GM15510 (cell line): ENCODE data around the gene PIR.
A peak's percentile ranks its signal among the peaks of the same experiment; 100 is the strongest.

Experiments
- POLR2A ChIP-seq: IDR thresholded peaks from 3 replicates; pipeline ENCODE4 v1.6.1; 2011; ENCODE audit warnings: borderline replicate concordance; ENCODE audit not compliant: insufficient read length; ENCODE audit errors: extremely low read depth

Gene PIR

DNA sequence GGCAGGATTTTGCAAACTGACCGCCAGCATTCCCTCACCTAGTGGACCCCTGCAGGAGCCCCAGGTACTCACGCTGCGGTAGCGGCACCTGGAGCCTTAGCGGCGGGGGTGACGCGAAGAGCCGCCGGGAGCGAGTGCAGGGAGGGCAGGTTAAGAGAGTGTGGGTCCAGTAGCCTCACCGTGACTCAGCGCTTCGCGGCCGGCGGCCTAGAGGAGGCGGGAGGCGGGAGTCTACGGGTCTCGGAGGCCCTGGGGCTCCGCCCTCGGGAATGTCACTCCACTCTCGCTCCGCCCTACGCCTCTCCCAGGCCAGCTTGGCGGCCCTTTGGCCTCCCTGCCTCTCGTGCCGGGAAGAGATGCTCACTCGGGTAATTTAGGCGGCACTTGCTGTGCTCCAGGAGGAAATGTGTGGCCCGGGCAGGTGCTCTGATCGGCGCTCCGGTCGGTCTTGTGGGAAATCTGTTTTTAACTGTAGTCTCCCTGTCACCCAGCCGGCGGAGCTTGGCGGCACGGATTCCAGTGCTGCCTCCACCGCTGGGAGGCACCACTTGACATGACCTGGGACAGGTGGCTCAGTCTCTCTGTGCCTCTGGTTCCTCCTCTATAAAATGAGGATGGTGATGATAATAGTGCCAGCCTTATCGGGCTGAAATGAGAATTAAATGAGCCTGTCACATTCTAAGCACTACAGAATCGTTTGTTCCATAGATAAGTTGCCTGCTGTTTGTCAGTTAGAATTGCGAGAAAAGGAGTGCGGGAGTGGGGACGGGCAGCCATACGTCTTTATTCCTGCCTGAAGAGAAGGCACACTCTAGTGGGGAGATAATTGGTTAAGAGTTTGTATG is at the start of gene PIR:
Gene PIR (minus strand): TSS at position 216 of the 845 bp plus-strand sequence. CDS start 2,076 bp downstream, outside the sequence.
- TF ChIP-seq POLR2A: peak; percentile 47

DNA sequence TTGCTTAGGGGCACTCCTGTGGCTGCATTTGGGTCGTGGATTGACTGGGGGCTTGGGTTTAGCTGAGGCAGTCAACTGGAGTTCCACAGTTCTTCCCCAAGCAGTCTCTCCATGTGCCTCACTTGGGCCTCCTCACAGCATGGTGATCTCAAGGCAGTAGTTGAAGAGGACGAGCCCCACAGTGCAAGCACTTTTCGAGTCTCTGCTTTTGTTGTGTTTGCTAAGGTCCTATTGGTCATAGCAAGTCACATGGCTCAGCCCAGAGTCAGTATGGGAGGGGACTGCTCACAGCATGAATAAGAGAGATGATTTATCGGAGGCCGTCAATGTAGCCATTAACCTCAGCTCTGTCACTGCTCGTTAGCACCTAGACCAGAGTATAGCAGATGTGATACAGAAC is 37.2 kb upstream of the PIR start:
- TF ChIP-seq POLR2A: no peak

DNA sequence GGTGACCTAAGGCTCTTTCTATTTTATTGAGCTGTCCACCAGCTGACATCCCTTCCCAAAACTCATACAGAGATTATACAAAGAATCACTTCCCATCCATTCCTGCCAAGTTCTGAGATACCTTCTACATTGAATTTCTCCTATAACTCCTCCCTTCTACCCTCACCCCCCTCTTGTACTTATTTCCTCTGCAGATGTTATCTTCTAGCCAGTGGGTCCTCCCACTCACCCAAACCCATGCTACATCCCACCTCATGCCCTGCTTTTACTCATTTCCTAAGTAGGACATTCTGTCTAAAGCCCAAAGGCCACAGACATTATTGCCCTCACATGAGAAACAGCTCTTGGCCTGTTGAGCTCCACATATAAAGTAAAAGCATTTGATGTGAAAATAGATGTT is 36.0 kb upstream of the PIR start:
- no peak for TF ChIP-seq POLR2A

DNA sequence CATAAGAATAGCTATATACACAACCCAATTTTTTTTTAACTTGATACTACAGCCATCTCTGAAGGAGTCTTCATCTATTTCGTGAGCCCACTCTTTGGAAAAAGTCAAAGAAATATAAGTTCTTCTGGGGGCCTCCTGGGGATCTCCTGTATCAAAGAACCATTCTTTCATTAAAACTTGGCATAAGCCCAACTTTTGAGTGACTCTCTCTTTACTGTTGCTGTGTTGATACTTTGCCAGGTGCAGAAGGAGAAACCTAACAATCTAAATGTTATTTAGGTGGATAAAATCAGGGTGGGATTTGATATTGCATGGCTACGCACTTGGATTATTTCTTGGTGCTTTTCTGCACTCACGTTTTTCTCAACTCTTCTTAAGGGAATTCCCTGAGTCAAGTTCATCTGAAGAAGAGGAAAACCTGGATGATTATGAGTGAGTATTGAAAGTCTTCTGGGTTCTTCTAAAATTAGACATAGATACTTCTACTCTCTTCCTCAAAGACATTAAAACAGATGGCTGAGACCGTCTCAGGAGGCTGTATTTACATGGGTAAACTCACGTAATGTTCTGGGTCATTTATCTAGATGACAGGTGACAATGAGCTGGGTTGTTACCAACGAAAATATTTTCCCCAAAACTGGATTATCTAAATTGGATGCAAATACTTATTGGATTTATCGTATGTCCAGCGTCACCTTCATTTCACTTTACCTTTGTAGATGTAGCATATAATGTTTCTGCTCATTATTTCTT is 32.7 kb upstream of the PIR start:
- no peak for TF ChIP-seq POLR2A

- TF ChIP-seq POLR2A: no peak
Observed at GRCh38 chrX:15524417-15524816, 31.3 kb upstream of the PIR start.

DNA sequence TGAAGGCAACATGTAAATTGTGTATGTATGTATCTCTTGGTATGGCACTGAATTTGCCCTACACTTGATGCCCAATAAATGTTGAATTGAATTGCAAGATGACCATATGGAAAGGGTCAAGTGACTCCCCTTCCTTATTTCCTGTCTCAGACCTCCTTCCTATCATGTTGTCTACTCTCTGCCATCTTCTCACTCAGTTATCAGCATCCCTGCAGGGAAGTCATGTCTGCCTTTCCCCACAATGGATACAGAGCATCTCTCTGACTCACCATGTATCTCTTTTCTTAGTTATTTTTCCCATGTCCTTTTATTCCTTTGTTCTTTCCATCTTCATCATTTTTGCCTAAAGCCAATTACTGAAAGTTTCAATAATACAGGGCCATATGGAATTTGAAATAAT is 30.0 kb upstream of the PIR start:
- no peak for TF ChIP-seq POLR2A

- TF ChIP-seq POLR2A: no peak
Observed at GRCh38 chrX:15522464-15522863, 29.3 kb upstream of the PIR start.

DNA sequence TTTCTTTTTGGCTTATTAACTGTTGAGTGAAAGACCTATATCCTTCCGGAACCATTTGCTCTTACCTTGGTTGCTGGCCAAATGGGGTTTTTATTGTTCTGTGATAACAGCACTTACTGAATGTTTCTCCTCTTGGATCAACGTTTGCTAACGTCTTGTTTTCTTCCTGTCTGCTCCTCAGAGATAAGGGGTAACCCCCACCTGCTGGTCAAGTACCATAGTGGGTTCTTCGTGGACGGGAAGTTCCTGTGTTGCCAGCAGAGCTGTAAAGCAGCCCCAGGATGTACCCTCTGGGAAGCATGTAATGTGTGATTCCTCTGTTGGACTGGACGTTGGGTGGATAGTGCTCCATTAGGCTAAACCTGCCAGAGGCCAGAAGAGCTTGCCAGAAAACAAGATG is 22.8 kb upstream of the PIR start:
- TF ChIP-seq POLR2A: no peak

- no peak for TF ChIP-seq POLR2A
Observed at GRCh38 chrX:15514279-15514678, 21.1 kb upstream of the PIR start.

DNA sequence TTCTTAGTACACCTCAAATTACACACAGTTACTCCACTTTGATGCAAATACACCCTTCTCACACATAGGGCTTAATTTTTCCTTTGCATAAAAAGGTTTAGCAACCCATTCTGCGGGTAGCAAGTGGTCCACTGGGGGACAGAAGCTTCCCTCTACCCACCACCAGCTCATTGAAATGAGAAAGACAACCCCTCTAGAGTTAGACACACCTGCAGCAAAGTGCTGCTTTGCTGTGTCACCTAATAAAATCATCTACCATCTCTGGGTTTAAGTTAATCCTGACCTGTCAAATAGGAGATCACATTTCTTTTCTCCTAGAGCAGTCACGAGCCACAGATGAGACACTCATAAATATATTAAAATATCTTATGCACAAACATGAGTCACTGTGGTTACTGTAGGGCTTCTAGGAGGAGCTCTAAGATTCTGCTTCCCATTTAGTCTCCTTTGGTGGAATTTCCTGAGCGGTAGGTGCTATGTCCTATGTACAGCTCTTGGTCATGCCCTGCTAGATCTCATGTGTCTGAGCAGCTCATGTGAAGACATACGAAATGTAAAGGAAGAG is 19.4 kb upstream of the PIR start:
- TF ChIP-seq POLR2A: no peak

GRCh38 chrX:15511563-15511962 is 18.4 kb upstream of the PIR start:
- TF ChIP-seq POLR2A: no peak

DNA sequence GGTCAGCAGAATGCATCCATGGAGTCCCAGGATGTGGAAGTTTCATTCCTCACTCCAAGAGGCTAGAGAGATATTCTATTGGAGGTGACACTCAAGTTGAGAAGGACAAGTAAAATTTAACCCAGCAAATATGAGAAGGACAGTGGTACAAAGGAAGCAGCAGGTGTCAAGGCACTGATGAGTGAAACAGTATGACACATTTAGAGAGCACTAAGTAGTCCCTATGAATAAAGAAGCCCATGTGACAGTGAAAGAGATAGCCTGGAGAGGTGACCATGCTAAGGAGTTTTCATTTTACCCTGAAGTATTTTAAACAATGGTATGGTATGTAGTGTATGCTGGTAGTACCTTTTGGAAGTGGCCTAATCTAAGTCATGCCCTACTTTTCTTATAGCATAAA is 16.7 kb upstream of the PIR start:
- no peak for TF ChIP-seq POLR2A

DNA sequence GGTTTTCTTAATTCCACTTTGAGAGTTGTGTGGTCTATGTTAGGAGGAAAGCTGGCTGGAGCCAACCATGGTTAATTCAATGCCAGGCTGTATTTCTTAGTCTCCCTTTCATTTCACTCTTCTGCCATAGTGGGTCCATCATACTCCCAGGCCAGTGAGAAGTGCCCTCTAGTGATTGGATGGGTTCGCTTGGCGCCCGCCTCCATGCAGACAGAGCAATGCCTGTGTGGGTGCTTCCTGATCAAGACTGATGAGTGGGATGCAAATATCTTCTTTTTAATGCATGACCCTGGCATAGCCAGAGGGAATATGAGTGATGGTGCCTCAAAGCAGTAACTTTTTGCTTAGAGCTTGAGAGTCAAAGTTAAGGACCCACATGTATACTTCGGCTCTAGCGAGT is 13.9 kb upstream of the PIR start:
- no peak for TF ChIP-seq POLR2A

- TF ChIP-seq POLR2A: no peak
Observed at GRCh38 chrX:15505101-15505500, 12.0 kb upstream of the PIR start.

DNA sequence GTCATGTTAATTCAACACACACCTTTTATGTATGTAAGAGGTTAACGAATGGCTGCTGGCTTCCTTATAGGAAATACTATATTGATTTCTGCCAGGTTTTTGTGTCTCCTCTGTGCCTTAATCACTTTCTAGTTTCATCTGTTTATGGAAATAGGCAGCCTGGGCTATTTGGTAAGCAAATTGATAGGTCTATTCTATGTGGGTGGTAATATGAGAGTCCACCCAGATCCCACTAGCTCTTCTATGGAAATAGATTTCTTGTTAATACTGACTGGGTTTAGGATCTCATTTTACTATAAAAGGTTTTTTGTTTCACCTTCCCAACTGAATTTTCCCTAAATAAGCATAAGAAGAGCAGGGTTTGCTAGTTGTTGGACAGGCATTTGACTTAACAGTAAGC is 11.5 kb upstream of the PIR start:
- no peak for TF ChIP-seq POLR2A
